Stimulated activated CD8-positive, alpha-beta memory T cell treated with anti-CD3 and anti-CD28 coated beads, Interleukin-7, amount 100 ng/mL, for 24 hours (primary cell): ENCODE data around the gene MRPL32.

Source experiments
- DNase-seq: peaks from one replicate; pipeline ENCODE4 v3.0.0-alpha.2; 2020; ENCODE audit warnings: low read depth

The MRPL32 gene

DNA sequence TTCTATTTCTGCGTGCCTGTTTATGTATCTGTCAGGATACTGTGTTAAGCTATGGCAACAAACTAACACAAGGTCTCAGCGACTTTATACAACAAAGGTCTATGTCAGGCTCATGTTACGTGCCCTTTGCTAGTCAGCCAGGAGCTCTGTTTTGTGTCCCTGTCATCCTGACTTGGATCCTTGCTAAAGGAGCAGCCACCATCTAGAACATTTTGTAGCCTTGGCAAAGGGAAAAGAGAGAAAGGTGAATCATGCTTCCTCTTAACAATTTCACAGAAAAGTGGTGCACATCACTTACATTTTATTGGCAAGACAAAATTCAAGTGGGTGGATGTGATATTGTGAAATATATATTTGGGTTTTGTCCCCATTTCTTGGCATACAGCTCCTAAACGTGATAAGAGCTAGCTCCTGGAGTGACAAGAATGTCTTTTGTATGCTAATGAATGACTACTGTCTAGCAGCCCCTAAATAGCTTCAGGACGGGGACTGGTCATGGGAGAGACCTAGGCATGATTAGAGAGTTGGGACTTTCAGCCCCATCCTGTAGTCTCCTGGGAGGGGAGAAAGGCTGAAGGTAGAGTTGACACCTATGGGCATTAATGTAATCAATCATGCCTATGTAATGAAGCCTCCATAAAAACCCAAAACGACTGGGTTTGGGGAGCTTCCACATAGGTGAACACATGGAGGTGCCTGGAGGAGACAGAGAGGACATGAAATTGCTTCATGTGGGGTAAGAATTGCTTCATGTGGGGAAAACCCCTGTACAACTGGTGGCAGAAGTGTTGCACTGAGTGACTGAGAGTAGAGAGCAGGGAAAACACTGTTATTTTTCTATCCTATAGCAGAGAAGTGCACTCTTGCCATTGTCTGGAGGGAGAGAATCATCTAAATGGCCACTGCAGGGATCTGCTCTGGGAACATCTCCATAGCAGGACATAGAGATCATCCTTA lies 33.0 kb downstream of the MRPL32 start:
- DNase-seq: no peak

DNA sequence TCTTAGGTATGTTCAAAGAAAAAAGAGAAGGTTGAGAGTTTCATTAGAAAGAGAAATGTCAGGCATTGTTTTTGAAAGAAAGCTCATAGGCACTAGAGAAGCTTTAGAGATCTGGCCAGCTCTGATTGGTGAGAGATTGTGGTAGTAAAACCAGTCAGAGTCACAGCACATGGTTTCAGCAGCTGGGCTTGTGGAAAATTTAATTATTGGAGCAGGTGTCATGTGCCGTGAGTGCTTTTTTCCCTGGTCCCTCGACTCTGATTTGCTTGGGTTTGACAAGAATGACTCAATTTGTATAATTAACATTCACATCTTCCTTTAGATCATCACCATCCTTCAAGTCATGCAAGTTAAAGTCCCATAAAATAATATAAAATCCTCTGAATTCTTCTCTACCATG lies 35.2 kb downstream of the MRPL32 start:
- no peak for DNase-seq

DNA sequence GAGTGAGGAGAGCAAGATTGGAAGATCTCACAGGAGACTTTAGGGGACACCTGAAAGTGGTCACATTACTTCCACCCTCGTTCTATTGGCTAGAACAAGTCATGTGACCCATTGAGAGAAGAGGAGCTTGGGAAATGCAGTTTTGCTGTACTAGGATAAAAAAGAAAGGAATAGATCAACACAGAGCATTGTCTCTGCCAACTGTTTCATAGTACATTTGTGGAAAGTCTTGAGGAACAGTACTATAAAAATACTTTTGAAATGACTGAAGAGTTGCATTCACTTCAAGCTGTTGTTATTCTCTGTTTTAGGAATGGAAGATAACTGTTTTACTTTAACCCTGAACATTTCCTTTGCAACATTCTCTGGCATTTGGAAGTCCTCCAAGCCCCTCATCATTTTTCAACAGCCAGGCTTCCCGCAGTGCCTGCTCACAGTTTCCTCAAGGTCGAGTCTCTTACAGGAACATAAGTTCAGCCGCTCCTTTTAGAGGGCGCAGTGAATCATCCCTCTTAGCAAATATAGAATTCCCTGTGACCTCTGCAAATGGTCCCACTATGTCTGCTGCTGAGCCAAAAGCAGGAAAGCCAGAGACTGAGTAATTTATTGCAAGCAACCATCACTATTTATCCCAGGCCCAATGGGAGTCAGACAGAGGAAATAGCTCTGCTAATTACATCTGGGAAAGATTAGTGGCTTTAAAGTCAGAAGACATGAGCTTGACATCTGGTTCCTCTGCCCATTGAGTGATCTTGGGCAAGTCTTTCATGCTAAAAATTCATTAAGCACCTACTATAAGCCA lies 40.7 kb downstream of the MRPL32 start:
- no peak for DNase-seq

DNA sequence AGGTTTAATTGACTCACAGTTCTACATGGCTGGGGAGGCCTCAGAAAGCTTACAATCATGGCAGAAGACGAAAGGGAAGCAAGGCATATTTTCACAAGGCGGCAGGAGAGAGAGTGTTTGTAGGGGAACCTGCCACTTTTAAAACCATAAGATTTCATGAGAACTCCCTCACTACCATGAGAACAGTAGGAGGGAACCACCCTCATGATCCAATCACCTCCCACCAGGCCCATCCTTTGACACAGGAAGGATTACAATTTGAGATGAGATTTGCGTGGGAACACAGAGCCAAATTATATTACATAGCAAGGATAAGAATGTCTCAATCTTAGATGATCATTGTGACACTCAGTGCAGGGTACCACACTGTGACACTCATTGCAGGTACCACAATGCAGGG lies 44.2 kb downstream of the MRPL32 start:
- DNase-seq: no peak

DNA sequence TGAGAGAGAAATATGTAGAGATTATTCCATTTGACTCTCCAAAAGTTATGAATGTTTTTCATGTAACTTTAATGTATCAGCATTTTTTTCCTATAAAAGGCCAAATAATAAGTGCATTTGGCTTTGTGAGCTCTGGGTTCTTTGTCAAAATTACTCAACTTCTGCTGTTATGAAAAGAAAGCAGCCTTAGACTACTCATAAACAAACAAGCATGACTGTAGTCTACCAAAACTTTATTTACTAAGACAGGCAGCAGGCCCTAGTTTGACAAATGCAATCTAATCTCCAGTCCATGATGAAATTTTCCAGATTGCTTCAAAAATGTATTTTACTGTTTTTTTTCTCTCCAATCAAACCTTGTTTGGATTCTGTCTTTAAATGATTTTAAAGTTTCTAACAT lies 46.3 kb downstream of the MRPL32 start:
- DNase-seq: no peak

DNA sequence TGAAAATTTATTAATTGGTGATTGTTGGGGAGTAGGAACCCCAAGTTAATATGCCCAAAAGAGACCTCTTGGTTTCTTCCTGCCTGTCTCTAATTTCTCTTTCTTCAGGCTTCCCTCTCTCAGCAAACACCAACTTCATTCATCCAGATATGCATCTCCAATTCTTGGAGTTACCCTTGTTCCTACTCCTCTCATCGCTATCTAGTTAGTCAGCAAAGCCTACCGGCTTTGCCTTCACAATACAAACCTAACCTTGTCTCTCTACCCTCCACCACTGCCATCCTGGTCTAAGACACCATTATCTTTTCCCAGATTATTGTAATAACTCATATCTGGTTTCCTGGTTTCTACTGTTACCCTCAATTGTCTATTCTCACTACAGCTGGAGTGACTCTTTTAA lies 47.9 kb downstream of the MRPL32 start:
- DNase-seq: no peak

DNA sequence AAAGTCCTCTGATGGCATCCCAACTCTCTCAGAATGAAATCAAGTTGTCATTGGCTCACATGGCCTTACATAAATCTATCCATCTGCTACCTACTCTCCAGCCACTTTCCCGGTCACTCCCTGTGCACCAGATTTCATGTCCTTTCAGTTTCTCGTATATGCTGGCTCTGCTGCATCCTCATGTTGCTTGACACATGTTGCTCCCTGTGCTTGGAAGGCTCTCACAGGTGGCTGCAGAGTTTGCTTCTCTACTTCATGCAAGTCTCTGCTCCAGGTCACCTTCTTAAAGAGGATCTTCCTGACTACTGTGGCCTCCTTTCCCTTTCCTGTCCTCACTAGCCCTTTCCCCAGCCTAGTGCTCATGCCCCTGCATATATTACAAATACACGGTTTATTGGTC lies 48.3 kb downstream of the MRPL32 start:
- DNase-seq: no peak

DNA sequence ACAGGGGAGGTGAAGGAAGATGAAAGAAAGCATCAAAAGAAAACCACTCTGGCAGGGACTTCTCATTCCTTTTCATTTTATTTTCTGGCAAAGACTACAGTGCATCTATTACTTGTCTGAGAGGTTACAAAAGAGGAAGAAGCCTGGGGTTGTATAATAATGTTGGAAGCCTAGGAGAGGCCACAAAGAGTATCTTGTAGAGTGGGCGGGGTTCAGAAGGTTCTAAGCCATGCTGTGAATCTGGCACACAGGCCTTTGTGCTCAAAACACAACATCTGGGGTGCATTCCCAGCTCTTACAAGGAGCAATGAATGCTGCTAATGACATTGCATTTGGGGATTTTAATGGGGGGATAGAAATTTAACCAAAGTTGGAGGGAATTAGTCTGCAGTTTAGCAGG lies 49.4 kb downstream of the MRPL32 start:
- no peak for DNase-seq

DNA sequence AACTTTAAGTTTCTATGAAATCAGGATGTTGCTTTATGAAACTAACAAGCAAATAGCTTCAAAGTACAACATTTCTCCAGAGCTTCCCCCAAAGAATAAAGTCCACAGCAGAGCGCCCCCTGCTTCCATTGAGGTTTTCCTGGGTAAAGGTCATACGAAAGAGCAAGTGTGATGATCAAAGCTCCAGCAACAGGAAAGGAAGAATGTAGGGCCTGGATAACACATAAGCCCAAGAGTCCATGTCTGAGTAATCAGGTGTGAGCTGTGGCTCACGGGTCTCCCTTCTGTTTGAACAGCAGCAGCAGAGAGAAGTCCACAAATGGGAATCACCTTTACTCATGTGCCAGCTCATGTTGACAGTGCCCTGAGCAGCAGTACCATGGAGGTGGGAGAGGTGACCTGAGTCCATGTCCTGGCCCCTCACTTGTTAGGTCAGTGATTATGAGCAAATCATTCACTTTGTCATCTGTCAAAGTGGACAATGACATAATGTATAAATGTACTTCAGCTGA lies 50.5 kb downstream of the MRPL32 start:
- no peak for DNase-seq

DNA sequence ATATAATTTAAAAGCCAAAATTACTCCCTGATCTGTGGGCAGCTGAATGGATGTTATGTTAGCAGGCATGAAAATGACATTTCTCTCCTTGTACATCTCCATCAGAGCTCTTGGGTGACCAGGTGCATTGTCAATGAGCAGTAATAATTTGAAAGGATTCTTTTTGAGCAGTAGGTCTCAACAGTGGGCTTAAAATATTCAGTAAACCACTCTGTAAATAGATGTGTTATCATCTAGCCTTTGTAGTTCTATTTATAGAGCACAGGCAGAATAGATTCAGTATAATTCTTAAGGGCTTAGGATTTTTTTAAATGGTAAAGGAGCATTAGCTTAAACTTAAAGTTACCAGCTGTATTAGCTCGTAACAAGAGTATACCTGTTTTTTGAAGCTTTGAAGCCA lies 52.0 kb downstream of the MRPL32 start:
- no peak for DNase-seq

DNA sequence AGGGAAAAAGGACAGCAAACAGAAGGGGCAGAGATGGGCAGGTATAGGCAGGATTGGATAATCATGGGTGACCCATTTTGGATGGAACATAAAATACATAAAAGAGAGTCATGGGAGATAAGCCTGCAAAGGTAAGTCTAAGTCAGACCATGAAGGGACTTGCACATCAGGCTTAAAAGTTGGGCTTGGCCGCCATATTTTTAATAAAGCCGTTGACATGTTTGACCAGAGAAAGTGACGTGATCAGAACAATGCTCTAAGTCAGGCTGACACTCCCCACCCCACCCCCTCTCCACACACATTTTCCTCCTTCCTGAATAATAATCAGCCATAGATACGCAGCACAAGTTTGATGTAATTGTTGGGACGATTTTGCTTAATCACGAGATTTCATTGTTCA lies 54.0 kb downstream of the MRPL32 start:
- no peak for DNase-seq

DNA sequence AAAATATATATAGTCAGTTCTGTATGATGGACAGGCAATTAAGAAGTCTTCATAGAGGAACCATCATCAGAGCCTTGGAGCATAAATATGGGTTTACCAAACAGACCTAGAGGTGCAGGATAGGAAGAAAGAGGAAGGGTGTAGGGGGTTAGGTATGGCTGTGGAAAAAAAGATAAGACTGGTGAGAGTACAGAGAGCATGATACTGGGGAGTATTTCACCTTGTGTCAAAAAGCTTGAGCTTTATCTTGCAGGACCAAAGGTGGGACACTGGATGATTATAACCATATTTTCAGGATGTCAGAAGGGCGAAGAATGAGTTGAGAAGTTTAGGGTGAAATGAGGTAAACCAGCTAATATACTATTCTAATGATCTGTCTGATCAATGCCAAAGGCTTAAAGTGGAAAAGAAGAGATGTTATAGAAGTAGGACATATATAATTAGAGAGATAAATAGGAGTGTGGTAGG lies 54.6 kb downstream of the MRPL32 start:
- DNase-seq: no peak
